ENCODE measurements around the gene KIAA0232. TPM values are rescaled to one million over a fixed set of nuclear protein-coding genes. Genes with fewer than 3 reads are reported as not detected.

Gene KIAA0232
- total and polyA plus RNA-seq, 2 of the 8 experiments (the other 6 are each of a cell fraction or from before 2014, with no cell fraction given) = 5.6 to 23.3 TPM

- no peak for TF ChIP-seq CHD7 (IDR thresholded peaks at IDR 0.05; ENCODE audit: insufficient replicate concordance, low read length)
- no peak for TF ChIP-seq CBX5 (IDR thresholded peaks at IDR 0.05; ENCODE audit: low read depth, low read length)
- no peak for TF ChIP-seq E2F6 (IDR thresholded peaks at IDR 0.05)
- no peak for TF ChIP-seq RXRA (IDR thresholded peaks at IDR 0.05; ENCODE audit: insufficient read depth, low read depth, low read length)
Observed at GRCh38 chr4:6752486-6752829, 30.1 kb upstream of the KIAA0232 start (continued).

All from H1 (cell line).